Stimulated activated CD8-positive, alpha-beta memory T cell treated with anti-CD3 and anti-CD28 coated beads, Interleukin-7, amount 100 ng/mL, for 48 hours (primary cell): ENCODE results near the gene ERC2.
"Not testable (repeated sequence)": the region's sequence is repeated elsewhere in the genome, so short reads cannot be mapped to it uniquely, and the experiment has no call there.

Experiments
- DNase-seq, 2 donors: peaks; one replicate each; pipeline ENCODE4 v3.0.0-alpha.2; 2020; ENCODE audit warnings: low read depth in 1 of 2; ENCODE audit errors: extremely low read depth in 1 of 2

ERC2 gene

GRCh38 chr3:56318891-56319290 is 149.4 kb downstream of the ERC2 start:
- no peak for DNase-seq

- DNase-seq = no peak
These were observed 151.3 kb downstream of the ERC2 start for GRCh38 chr3:56316944-56317343.

GRCh38 chr3:56314842-56315241 is 153.4 kb downstream of the ERC2 start:
- DNase-seq = no peak

GRCh38 chr3:56309465-56309864 is 158.8 kb downstream of the ERC2 start:
- no peak for DNase-seq

GRCh38 chr3:56308471-56308870 is 159.8 kb downstream of the ERC2 start:
- no peak for DNase-seq

- DNase-seq = no peak
These were observed 164.2 kb downstream of the ERC2 start for GRCh38 chr3:56304069-56304468.

- no peak for DNase-seq
These were observed 164.8 kb downstream of the ERC2 start for GRCh38 chr3:56303487-56303886.

- DNase-seq = no peak
These were observed 165.8 kb downstream of the ERC2 start for GRCh38 chr3:56302417-56302816.

GRCh38 chr3:56297281-56297840 is 170.9 kb downstream of the ERC2 start:
- no peak for DNase-seq

GRCh38 chr3:56296361-56296760 is 171.9 kb downstream of the ERC2 start:
- DNase-seq = no peak

- DNase-seq = no peak
These were observed 173.1 kb downstream of the ERC2 start for GRCh38 chr3:56295161-56295560.

- DNase-seq = no peak
These were observed 174.0 kb downstream of the ERC2 start for GRCh38 chr3:56294286-56294685.

GRCh38 chr3:56291953-56292352 is 176.3 kb downstream of the ERC2 start:
- no peak for DNase-seq

- no peak for DNase-seq
These were observed 177.0 kb downstream of the ERC2 start for GRCh38 chr3:56291244-56291680.

GRCh38 chr3:56290374-56290773 is 177.9 kb downstream of the ERC2 start:
- no peak for DNase-seq

- no peak for DNase-seq
These were observed 180.0 kb downstream of the ERC2 start for GRCh38 chr3:56288258-56288657.

GRCh38 chr3:56282341-56282740 is 185.9 kb downstream of the ERC2 start:
- DNase-seq = no peak

- DNase-seq = no peak
These were observed 191.0 kb downstream of the ERC2 start for GRCh38 chr3:56277236-56277635.

GRCh38 chr3:56275120-56275519 is 193.1 kb downstream of the ERC2 start:
- no peak for DNase-seq

GRCh38 chr3:56269755-56270535 is 198.3 kb downstream of the ERC2 start:
- DNase-seq = no peak

GRCh38 chr3:56268616-56269383 is 199.5 kb downstream of the ERC2 start:
- DNase-seq = no peak

- DNase-seq = not testable (repeated sequence)
These were observed 206.4 kb downstream of the ERC2 start for GRCh38 chr3:56261852-56262251.
